ENCODE measurements around the gene PUSL1.

- no peak for TF ChIP-seq TAF1 (IDR thresholded peaks at IDR 0.05; ENCODE audit: borderline replicate concordance, insufficient read depth, low read length)
- no peak for TF ChIP-seq POLR2AphosphoS5 (IDR thresholded peaks at IDR 0.05; ENCODE audit: low read depth, low read length)
- TF ChIP-seq, protein P1, sequence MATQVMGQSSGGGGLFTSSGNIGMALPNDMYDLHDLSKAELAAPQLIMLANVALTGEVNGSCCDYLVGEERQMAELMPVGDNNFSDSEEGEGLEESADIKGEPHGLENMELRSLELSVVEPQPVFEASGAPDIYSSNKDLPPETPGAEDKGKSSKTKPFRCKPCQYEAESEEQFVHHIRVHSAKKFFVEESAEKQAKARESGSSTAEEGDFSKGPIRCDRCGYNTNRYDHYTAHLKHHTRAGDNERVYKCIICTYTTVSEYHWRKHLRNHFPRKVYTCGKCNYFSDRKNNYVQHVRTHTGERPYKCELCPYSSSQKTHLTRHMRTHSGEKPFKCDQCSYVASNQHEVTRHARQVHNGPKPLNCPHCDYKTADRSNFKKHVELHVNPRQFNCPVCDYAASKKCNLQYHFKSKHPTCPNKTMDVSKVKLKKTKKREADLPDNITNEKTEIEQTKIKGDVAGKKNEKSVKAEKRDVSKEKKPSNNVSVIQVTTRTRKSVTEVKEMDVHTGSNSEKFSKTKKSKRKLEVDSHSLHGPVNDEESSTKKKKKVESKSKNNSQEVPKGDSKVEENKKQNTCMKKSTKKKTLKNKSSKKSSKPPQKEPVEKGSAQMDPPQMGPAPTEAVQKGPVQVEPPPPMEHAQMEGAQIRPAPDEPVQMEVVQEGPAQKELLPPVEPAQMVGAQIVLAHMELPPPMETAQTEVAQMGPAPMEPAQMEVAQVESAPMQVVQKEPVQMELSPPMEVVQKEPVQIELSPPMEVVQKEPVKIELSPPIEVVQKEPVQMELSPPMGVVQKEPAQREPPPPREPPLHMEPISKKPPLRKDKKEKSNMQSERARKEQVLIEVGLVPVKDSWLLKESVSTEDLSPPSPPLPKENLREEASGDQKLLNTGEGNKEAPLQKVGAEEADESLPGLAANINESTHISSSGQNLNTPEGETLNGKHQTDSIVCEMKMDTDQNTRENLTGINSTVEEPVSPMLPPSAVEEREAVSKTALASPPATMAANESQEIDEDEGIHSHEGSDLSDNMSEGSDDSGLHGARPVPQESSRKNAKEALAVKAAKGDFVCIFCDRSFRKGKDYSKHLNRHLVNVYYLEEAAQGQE (IDR thresholded peaks at IDR 0.05; ENCODE audit: insufficient read depth in 1 of 2, low read depth in 2 of 2, low read length in 2 of 2), result no peak
- TF ChIP-seq SIN3A (IDR thresholded peaks at IDR 0.05; ENCODE audit: borderline replicate concordance, insufficient read depth, low read length), result no peak
- no peak for TF ChIP-seq FOXP2 (optimal IDR thresholded peaks at IDR 0.05; ENCODE audit: borderline replicate concordance, extremely low read depth, extremely low read length, insufficient read depth)
These were observed 34.3 kb downstream of the PUSL1 start for GRCh38 chr1:1342584-1343115.
